Left forelimb (tissue), 1 donor: ENCODE data around the gene USP34.
"Not testable (repeated sequence)": the region's sequence is repeated elsewhere in the genome, so short reads cannot be mapped to it uniquely, and the experiment has no call there.

ENCODE experiments used
- DNase-seq: peaks from one replicate; pipeline ENCODE4 v3.0.0-alpha.2; 2018; ENCODE audit warnings: low spot score

Gene USP34

GRCh38 chr2:61460163-61460562 is 10.7 kb downstream of the USP34 start:
- no peak for DNase-seq

- no peak for DNase-seq
These were observed 14.0 kb downstream of the USP34 start for GRCh38 chr2:61456746-61457420.

GRCh38 chr2:61456070-61456745 is 14.7 kb downstream of the USP34 start:
- DNase-seq = no peak

- DNase-seq = not testable (repeated sequence)
These were observed 15.9 kb downstream of the USP34 start for GRCh38 chr2:61454972-61455371.

GRCh38 chr2:61454383-61454782 is 16.5 kb downstream of the USP34 start:
- no peak for DNase-seq

- no peak for DNase-seq
These were observed 18.5 kb downstream of the USP34 start for GRCh38 chr2:61452392-61452791.

GRCh38 chr2:61451178-61451577 is 19.7 kb downstream of the USP34 start:
- no peak for DNase-seq

- no peak for DNase-seq
These were observed 20.7 kb downstream of the USP34 start for GRCh38 chr2:61450144-61450543.

GRCh38 chr2:61448229-61448628 is 22.7 kb downstream of the USP34 start:
- DNase-seq = no peak

GRCh38 chr2:61446971-61447370 is 23.9 kb downstream of the USP34 start:
- DNase-seq = not testable (repeated sequence)

GRCh38 chr2:61443342-61444041 is 27.4 kb downstream of the USP34 start:
- DNase-seq = no peak

- no peak for DNase-seq
These were observed 31.5 kb downstream of the USP34 start for GRCh38 chr2:61439241-61440002.

GRCh38 chr2:61438670-61439069 is 32.2 kb downstream of the USP34 start:
- no peak for DNase-seq

- no peak for DNase-seq
These were observed 33.7 kb downstream of the USP34 start for GRCh38 chr2:61437170-61437569.

- no peak for DNase-seq
These were observed 34.8 kb downstream of the USP34 start for GRCh38 chr2:61436092-61436491.

GRCh38 chr2:61435291-61435690 is 35.6 kb downstream of the USP34 start:
- DNase-seq = no peak

GRCh38 chr2:61434314-61434713 is 36.6 kb downstream of the USP34 start:
- no peak for DNase-seq

- no peak for DNase-seq
These were observed 37.3 kb downstream of the USP34 start for GRCh38 chr2:61433606-61434005.

- DNase-seq = no peak
These were observed 37.9 kb downstream of the USP34 start for GRCh38 chr2:61432990-61433389.

GRCh38 chr2:61431345-61431744 is 39.5 kb downstream of the USP34 start:
- no peak for DNase-seq

GRCh38 chr2:61426267-61426897 is 44.5 kb downstream of the USP34 start:
- DNase-seq = no peak

GRCh38 chr2:61425605-61426155 is 45.2 kb downstream of the USP34 start:
- no peak for DNase-seq
